ENCODE results near the gene ACAD8.

Gene ACAD8

GRCh38 chr11:134271978-134272377 lies 18.6 kb downstream of the ACAD8 start:
- in situ Hi-C loops (cut with MboI; ENCODE audit: low pct_unique_long_range_greater_than_20kb, low sequenced_read_pairs, unreplicated experiment), result no loop called here
- no peak for DNase-seq (ENCODE audit: low spot score)
- no peak for TF ChIP-seq CTCF (IDR thresholded peaks at IDR 0.05; ENCODE audit: extremely low read depth, insufficient read depth, missing control alignments)

- in situ Hi-C loops (cut with MboI; ENCODE audit: low pct_unique_long_range_greater_than_20kb, low sequenced_read_pairs, unreplicated experiment), result no loop called here
- no peak for TF ChIP-seq CTCF (IDR thresholded peaks at IDR 0.05; ENCODE audit: extremely low read depth, insufficient read depth, missing control alignments)
- DNase-seq (ENCODE audit: low spot score), result no peak
Observed at GRCh38 chr11:134272381-134273316, 19.3 kb downstream of the ACAD8 start.

- TF ChIP-seq CTCF (IDR thresholded peaks at IDR 0.05; ENCODE audit: extremely low read depth, insufficient read depth, missing control alignments), result no peak
- in situ Hi-C loops (cut with MboI; ENCODE audit: low pct_unique_long_range_greater_than_20kb, low sequenced_read_pairs, unreplicated experiment), result no loop called here
- DNase-seq (ENCODE audit: low spot score), result no peak
Observed at GRCh38 chr11:134273317-134273712, 19.9 kb downstream of the ACAD8 start.

GRCh38 chr11:134275188-134275533 lies 21.8 kb downstream of the ACAD8 start:
- in situ Hi-C loops (cut with MboI; ENCODE audit: low pct_unique_long_range_greater_than_20kb, low sequenced_read_pairs, unreplicated experiment), result no loop called here
- no peak for DNase-seq (ENCODE audit: low spot score)

GRCh38 chr11:134275534-134276395 lies 22.4 kb downstream of the ACAD8 start, which contains the start of gene GLB1L3:
GLB1L3 (plus strand) TSS chr11:134276379; CDS start chr11:134276741, 362 bp downstream.
- DNase-seq (ENCODE audit: low spot score), result peak; percentile 73
- peak; percentile 44 for TF ChIP-seq CTCF (IDR thresholded peaks at IDR 0.05; ENCODE audit: extremely low read depth, insufficient read depth, missing control alignments)
- in situ Hi-C loops (cut with MboI; ENCODE audit: low pct_unique_long_range_greater_than_20kb, low sequenced_read_pairs, unreplicated experiment), result no loop called here

More at GRCh38 chr11:134275188-134275533, 21.8 kb downstream of the ACAD8 start:
- TF ChIP-seq CTCF (IDR thresholded peaks at IDR 0.05; ENCODE audit: extremely low read depth, insufficient read depth, missing control alignments), result no peak

GRCh38 chr11:134276396-134277182 lies 23.2 kb downstream of the ACAD8 start:
- no peak for TF ChIP-seq CTCF (IDR thresholded peaks at IDR 0.05; ENCODE audit: extremely low read depth, insufficient read depth, missing control alignments)
- in situ Hi-C loops (cut with MboI; ENCODE audit: low pct_unique_long_range_greater_than_20kb, low sequenced_read_pairs, unreplicated experiment), result no loop called here
- no peak for DNase-seq (ENCODE audit: low spot score)

All from GM13977 (cell line).